GM19463 (cell line): ENCODE measurements around the gene SAFB.
"Not testable (repeated sequence)": the region's sequence is repeated elsewhere in the genome, so short reads cannot be mapped to it uniquely, and the experiment has no call there.

Source experiments
- ATAC-seq: cut with Tn5 transposase; IDR thresholded peaks from one replicate; pipeline ENCODE4 v1.9.1; 2021; ENCODE audit warnings: mild to moderate bottlenecking, moderate library complexity; ENCODE audit not compliant: unreplicated experiment

Gene SAFB

GRCh38 chr19:5594521-5594950 lies 28.3 kb upstream of the SAFB start:
- no peak for ATAC-seq

GRCh38 chr19:5595129-5595528 lies 27.8 kb upstream of the SAFB start:
- no peak for ATAC-seq

GRCh38 chr19:5595745-5596144 lies 27.1 kb upstream of the SAFB start:
- no peak for ATAC-seq

GRCh38 chr19:5600797-5601196 lies 22.1 kb upstream of the SAFB start:
- ATAC-seq = no peak

DNA sequence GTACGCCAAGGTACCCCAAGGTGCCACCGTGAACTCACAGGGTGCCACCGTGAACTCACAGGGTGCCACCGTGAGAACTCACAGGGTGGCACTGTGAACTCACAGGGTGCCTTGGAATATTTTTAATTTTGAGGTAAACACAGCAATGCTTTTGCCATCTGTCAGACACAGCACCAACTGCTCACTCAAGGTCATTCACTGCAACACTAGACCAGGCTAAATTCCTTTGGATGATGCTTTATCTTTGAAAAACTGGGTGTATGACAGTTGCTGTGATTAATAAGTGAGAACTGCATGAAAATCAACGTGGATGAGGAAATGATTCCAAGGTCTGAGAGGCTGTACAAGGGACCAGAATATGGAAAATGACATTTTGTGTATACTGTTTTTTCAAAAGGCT lies 19.3 kb upstream of the SAFB start:
- ATAC-seq = no peak

DNA sequence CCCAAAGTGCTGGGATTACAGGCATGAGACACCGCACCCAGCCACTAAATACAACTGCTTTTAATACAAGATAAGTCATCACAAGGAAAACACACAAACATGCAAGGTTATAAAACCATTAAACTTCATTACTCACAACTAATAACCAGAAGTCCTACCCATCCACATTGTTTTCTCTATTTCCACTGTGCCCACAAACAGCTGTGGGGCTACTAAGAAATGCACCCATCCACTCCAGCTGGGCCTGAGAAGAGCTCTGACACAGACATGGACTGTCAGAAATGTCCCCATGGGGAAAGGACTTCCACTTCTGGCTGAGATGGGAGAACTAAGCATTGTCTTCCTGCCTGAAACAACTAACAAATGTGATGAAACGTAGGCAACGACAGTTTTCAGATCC lies 17.5 kb upstream of the SAFB start:
- no peak for ATAC-seq

DNA sequence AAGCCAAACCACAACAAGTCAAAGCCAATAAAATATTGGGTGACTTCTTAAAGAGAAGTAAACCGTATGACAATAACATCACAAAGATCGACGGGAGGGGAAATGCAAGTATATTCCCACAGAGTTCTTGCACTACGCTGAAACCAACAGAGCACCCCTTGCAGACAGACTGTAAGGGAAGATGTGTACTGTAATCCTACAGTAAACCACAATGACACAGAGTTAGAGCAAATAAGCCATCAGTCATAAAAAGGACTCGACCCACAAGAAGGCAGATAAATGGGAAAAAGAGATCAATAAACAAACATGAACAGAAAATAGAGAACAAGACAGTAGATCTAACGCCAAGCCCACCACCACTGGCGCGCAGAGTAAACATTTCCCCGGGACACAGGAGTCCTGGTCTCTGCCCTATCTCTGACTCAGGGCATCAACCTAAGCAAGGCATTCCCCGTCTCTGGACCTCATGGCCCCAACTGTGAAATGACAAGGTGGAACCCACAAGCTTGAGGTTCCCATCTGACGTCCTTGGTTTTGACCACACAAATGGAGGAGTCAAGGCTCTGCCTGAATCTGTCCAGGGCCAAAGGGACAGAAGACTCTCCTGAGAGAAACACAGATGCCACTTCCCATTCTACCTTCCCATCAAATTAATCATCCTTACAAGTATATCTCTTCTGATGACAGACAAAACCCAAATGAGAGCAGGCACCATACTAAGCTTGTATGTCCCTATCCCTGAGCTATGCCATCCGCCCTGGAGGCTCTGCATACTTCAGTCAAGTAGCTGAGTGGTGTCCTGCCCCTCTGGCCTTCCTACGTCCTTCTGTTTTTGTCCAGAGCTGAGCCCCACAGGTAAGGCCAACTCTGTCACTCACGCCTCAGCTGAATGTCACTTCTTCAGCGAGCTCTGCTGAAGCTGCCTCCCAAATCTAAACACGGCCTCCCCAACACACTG lies 15.3 kb upstream of the SAFB start:
- ATAC-seq = no peak

- no peak for ATAC-seq
These were observed 14.6 kb upstream of the SAFB start for GRCh38 chr19:5608291-5608690.

DNA sequence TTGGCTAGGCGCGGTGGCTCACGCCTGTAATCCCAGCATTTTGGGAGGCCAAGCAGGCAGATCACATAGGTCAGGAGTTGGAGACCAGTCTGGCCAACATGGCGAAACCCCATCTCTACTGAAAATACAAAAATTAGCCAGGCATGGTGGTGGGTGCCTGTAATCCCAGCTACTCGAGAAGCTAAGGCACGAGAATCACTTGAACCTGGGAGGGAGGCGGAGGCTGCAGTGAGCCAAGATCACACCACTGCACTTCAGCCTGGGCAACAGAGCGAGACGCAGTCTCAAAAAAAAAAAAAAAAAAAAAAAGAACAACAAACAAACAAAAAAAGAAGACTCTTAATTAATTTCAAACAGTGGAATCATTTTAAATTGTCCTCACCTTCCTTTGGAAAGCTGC lies 14.1 kb upstream of the SAFB start:
- not testable (repeated sequence) for ATAC-seq

GRCh38 chr19:5609881-5610448 lies 12.9 kb upstream of the SAFB start:
- no peak for ATAC-seq

- no peak for ATAC-seq
These were observed 9.7 kb upstream of the SAFB start for GRCh38 chr19:5612891-5613865.

DNA sequence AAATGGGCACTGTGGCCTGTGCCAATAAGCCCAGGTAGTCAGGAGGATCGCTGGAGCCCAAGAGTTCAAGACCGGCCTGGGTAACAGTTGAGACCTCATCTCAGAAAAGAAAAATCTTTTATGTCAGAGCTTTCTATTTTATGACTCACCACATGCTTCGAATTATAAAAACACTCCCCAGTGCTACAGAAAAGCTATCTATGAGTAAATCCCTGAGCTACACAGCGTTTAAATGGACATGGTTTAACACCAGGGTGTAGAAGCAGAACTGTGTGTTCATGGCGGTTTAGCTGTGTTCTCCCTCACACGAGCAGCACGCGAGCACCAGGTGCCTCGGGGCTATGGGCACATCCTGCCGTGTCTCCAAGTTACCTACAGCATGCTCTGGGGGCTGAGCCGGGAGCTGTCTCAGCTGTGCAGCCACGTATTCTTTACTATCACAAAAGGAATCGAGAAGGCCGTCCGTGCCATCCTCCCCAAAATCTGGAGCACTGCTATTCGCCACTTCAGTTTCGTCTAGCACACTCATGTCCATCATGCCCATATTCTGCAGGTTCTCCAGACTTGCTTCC lies 7.0 kb upstream of the SAFB start:
- ATAC-seq = no peak

DNA sequence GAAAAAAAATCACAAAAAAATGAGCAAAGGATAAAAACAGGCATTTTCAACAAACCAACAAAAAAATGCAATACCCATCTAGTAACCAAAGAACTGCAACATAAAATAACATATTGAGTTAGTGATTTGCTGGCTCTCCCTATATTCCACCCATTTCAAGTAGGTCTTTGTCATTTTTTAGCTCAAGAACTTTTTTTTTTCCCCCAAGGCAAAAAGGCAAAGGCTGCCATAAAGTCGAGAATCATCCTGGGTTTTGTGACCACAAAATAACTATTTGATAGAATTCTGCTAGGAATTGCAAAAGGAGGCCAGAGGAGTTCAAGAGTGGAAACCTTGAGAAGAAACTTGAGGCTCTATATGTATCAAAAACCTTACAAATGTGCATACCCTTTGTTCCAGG lies 5.8 kb upstream of the SAFB start:
- no peak for ATAC-seq

- ATAC-seq = no peak
These were observed 4.3 kb upstream of the SAFB start for GRCh38 chr19:5618591-5618990.

DNA sequence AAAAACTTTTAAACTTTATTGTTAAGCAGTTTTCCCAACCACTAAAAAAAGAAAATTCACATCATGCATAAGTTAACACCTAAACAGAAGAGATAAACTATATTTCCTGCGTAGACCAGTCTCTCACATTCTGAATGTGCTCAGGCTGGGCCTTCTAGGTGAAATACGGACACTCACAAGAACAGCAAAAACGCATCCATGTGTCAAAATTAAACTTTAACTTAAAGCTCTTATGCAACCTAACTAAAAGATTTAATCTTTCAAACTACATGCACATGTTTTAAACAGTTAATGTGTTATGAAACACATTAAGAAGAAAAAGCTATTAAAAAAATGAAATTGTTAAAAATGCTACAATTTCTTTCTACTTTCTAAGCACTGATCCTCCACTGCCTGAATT lies 2.9 kb upstream of the SAFB start:
- no peak for ATAC-seq

DNA sequence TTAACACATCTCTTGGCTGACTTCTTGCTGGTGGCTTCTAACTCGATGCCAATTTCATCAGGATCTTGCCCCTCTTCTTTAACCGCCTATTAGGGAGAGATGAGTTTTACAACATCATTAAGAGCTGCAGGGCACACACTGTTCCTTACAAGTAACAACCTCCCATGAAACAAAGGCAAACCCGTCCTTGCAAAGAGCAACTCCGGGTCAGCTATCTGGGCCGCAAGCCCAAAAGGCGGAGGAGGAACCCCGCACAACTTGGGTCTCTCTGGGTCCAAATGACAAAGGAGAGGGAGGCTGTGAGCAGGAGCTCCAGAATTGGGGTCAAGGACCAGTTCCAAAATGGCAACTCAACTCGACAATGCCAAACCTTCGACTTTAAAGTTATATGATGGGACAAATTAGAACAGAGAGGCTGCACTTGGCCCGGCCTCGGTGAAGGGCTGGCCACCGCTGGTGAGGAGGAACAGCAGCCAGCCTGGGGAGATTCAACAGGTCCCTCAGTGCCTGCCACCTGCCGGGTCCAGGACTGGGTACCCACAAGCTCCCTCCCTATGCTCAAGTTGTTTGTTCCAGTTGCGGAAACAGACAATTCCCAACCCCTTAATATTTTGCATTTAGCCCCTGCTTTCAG lies 1.5 kb upstream of the SAFB start:
- ATAC-seq = no peak

DNA sequence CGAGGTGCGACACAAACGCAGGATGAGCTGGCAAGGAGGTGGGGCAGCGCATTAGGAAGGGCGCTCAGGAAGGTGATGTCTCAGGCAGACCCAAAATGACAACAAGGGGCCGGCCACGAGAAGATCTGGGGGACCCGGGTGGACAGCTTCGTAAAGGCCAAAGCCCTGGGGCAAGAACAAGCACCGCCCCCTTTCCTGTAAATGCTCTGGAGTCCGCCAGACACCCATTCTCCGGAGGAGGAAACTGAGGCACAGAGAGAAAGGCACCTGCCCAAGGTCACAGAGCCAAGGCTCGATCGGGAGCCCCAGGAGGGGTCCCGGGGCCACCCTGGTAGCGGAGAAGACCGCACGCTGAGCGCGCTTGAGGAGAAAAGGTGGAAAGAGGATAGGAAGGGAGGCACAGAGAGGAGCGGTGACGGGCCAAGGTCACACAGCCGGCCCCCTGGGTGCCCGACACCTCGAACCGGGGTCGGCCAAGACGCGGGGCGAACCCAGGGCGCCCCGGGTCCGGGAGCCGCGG lies 878 bp upstream of the SAFB start:
- no peak for ATAC-seq

DNA sequence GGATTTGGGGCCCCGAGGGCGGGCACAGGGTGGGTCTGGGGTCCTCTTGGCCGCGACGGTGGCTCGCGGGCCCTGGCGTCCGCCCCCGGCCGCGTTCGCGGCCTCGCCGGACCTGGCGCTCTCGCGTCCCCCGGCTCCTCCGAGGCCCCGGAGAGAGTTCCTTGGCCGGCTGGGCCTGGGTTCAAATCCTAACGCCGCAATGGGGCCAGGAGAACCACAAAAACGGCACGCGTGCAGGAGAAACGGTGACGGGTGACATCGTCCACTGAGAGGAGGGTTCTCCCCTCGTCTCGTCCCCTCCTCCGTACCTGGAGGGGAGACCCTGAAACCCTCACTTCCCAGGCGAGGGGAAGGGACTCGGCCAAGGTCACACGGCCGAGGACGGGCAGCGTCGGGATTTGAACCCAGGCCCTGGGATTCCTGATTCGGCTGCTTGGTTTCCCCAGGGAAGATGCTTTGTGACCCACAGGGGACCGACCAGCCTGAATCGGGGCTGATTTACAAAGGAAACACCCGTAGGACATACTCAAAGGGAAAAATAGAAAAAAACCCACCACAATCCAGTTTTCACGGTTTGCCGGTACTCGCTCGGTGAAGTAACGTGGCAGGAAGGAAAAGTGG lies 624 bp downstream of the SAFB start:
- no peak for ATAC-seq

- no peak for ATAC-seq
These were observed 1.3 kb downstream of the SAFB start for GRCh38 chr19:5624018-5624663.
